Measurements from ENCODE around the gene GRK3. TPM values are rescaled to one million over a fixed set of nuclear protein-coding genes. Genes with fewer than 3 reads are reported as not detected.

Gene GRK3
- total RNA-seq, 1 donor from 2014 or later: 12.4 TPM

DNA sequence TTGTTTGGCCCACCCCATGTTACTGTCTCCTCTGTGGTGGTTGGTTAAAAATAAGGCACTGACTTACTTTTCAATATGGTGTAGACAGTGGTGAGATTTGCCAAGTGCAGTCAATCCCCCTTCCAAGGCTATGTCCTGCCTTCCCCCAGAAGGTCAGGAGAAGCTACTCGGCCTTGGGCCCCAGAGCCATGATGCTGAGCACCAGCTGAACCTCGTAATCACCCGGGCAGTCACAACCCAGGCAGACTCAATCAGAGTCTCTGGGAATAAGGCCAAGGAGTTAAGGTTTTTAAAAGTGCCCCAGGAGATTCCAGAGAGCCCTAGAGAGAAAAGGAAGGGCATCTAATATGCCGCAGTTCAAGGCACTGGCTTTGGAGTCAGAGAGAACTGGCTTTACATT, 201.3 kb downstream of the GRK3 start:
- TF ChIP-seq, protein P1, sequence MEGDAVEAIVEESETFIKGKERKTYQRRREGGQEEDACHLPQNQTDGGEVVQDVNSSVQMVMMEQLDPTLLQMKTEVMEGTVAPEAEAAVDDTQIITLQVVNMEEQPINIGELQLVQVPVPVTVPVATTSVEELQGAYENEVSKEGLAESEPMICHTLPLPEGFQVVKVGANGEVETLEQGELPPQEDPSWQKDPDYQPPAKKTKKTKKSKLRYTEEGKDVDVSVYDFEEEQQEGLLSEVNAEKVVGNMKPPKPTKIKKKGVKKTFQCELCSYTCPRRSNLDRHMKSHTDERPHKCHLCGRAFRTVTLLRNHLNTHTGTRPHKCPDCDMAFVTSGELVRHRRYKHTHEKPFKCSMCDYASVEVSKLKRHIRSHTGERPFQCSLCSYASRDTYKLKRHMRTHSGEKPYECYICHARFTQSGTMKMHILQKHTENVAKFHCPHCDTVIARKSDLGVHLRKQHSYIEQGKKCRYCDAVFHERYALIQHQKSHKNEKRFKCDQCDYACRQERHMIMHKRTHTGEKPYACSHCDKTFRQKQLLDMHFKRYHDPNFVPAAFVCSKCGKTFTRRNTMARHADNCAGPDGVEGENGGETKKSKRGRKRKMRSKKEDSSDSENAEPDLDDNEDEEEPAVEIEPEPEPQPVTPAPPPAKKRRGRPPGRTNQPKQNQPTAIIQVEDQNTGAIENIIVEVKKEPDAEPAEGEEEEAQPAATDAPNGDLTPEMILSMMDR (IDR thresholded peaks at IDR 0.05; ENCODE audit: partially characterized antibody, unreplicated experiment): no peak
- Mint-ChIP-seq H3K27ac (ENCODE audit: unreplicated experiment) (no peak overlapping the region), H3K9me3 (ENCODE audit: unreplicated experiment) (peaks cover 9% of the 10 kb centered on the region), H3K4me1 (ENCODE audit: low read depth, unreplicated experiment) (no peaks in the 10 kb centered on the region), H3K4me3 (ENCODE audit: unreplicated experiment) (no peak overlapping the region), H3K36me3 (ENCODE audit: unreplicated experiment) (peaks cover 16% of the 10 kb centered on the region), H3K27me3 (ENCODE audit: unreplicated experiment) (peaks cover 2% of the 10 kb centered on the region)
- DNase-seq: no peak

DNA sequence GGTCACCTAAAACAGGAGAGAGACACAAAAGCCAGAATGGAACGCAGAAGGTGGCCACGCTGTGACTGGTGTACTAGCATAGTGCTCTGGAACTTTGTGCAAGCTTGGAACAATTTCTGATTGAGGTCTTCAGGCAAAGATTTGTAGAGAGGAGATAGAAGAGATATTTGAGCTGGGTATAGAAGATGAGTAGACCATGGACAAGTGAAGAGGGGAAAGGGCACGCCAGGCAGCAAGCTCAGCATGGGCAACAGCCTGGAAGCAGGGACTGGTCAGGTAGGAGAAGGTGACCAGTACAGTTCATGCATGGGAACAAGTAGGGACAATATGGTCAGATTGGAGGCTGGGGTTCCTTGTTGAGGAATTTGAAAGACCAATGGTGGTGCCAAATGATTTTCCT, 201.9 kb downstream of the GRK3 start:
- no peak for DNase-seq
- H3K27me3 Mint-ChIP-seq (ENCODE audit: unreplicated experiment): peaks cover 2% of the 10 kb centered on the region
- no peak overlapping the region for H3K4me3 Mint-ChIP-seq (ENCODE audit: unreplicated experiment)
- H3K36me3 Mint-ChIP-seq (ENCODE audit: unreplicated experiment): peaks cover 16% of the 10 kb centered on the region
- no peaks in the 10 kb centered on the region for H3K4me1 Mint-ChIP-seq (ENCODE audit: low read depth, unreplicated experiment)
- H3K27ac Mint-ChIP-seq (ENCODE audit: unreplicated experiment): no peak overlapping the region
- H3K9me3 Mint-ChIP-seq (ENCODE audit: unreplicated experiment): peaks cover 9% of the 10 kb centered on the region
- TF ChIP-seq, protein P1 (IDR thresholded peaks at IDR 0.05; ENCODE audit: partially characterized antibody, unreplicated experiment): no peak

DNA sequence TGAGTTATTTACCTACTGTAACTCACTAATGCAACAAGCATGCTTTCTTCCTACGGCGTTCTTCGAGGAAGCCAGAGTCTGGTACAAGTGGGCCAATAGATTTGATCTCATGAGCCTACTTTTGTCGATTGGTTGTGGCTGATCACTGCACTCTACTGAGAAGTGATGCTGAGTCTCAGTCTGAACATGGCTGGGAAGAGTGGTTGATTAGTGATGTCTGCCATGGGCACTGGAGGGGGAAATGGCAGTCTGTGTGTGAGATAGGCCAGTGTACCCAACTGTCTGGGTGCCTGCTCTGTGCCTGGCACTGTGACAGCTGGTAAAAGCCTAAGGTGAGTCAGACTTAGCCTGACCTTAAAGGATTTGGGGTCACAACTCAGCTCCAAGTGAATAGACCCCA, 205.9 kb downstream of the GRK3 start:
- H3K27me3 Mint-ChIP-seq (ENCODE audit: unreplicated experiment): peaks cover 3% of the 10 kb centered on the region
- TF ChIP-seq, protein P1 (IDR thresholded peaks at IDR 0.05; ENCODE audit: partially characterized antibody, unreplicated experiment): no peak
- H3K4me3 Mint-ChIP-seq (ENCODE audit: unreplicated experiment): no peak overlapping the region
- no peak overlapping the region for H3K27ac Mint-ChIP-seq (ENCODE audit: unreplicated experiment)
- H3K36me3 Mint-ChIP-seq (ENCODE audit: unreplicated experiment): peaks cover 16% of the 10 kb centered on the region
- H3K4me1 Mint-ChIP-seq (ENCODE audit: low read depth, unreplicated experiment): peaks cover under 1% of the 10 kb centered on the region
- DNase-seq: no peak
- peaks cover 7% of the 10 kb centered on the region for H3K9me3 Mint-ChIP-seq (ENCODE audit: unreplicated experiment)

- no peak for DNase-seq
- Mint-ChIP-seq H3K27me3 (ENCODE audit: unreplicated experiment) (peaks cover 4% of the 10 kb centered on the region), H3K9me3 (ENCODE audit: unreplicated experiment) (peaks cover 5% of the 10 kb centered on the region), H3K27ac (ENCODE audit: unreplicated experiment) (no peak overlapping the region), H3K4me1 (ENCODE audit: low read depth, unreplicated experiment) (peaks cover 8% of the 10 kb centered on the region), H3K36me3 (ENCODE audit: unreplicated experiment) (peaks cover 6% of the 10 kb centered on the region), H3K4me3 (ENCODE audit: unreplicated experiment) (no peak overlapping the region)
- TF ChIP-seq, protein P1 (IDR thresholded peaks at IDR 0.05; ENCODE audit: partially characterized antibody, unreplicated experiment): no peak
Observed at GRCh38 chr22:25772288-25772687, 207.8 kb downstream of the GRK3 start.

DNA sequence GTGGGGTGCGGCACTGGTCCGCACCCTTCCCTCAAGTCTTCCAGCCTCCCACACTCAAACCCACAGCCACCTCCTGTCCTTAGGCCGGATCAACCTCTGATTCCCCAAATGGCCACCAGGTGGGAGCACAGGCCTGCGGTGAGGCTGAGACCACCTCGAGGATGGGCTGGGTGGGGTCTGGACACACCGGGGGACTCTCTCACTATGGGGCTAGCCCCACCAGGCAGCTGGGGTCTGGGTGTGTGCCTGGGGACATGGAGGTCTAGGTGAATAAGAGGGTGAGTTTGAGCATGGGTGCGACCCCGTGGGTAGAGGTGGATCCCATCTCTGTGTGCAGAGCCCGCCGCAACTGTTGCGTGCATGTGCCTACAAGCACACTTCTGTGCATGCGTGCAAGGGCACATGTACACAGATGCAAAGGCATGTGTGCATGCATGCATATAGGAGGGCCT, 210.1 kb downstream of the GRK3 start:
- Mint-ChIP-seq H3K27ac (ENCODE audit: unreplicated experiment) (no peak overlapping the region), H3K9me3 (ENCODE audit: unreplicated experiment) (peaks cover 2% of the 10 kb centered on the region), H3K27me3 (ENCODE audit: unreplicated experiment) (peaks cover 4% of the 10 kb centered on the region), H3K4me1 (ENCODE audit: low read depth, unreplicated experiment) (peaks cover 9% of the 10 kb centered on the region), H3K36me3 (ENCODE audit: unreplicated experiment) (no peaks in the 10 kb centered on the region), H3K4me3 (ENCODE audit: unreplicated experiment) (no peak overlapping the region)
- TF ChIP-seq, protein P1 (IDR thresholded peaks at IDR 0.05; ENCODE audit: partially characterized antibody, unreplicated experiment): peak; percentile 90
- DNase-seq: peak; percentile 86
